Measurements from ENCODE around the gene GLYR1. TPM values are rescaled to one million over a fixed set of nuclear protein-coding genes. Genes with fewer than 3 reads are reported as not detected.
A peak's percentile ranks its signal among the peaks of the same experiment; 100 is the strongest.

Gene GLYR1
- total and polyA plus RNA-seq, 9 of the 15 experiments (the other 6 are each of a cell fraction or from before 2014, with no cell fraction given), result 6.7 to 99.2 (median 60.2) TPM

- no peak for TF ChIP-seq E4F1 (CRISPR knock-in tag; IDR thresholded peaks at IDR 0.05; ENCODE audit: borderline replicate concordance)
- TF ChIP-seq ZBTB11 (CRISPR knock-in tag; IDR thresholded peaks at IDR 0.05), result peak in 1 of 3 experiments; percentile 34; a peak in 1 of 6 replicates
- TF ChIP-seq THRAP3 (IDR thresholded peaks at IDR 0.05; ENCODE audit: borderline replicate concordance), result no peak
- TF ChIP-seq NFE2L1 (tag; IDR thresholded peaks at IDR 0.05; ENCODE audit: borderline replicate concordance, low read depth), result no peak
- no peak for TF ChIP-seq HOXB6 (CRISPR knock-in tag; IDR thresholded peaks at IDR 0.05; ENCODE audit: borderline replicate concordance)
- peak in 1 of 2 experiments; percentile 40; a peak in 1 of 4 replicates for TF ChIP-seq ZNF639 (CRISPR knock-in tag; conservative IDR thresholded peaks at IDR 0.05 in 1 of 2, IDR thresholded peaks at IDR 0.05 in 1 of 2)
- peak; percentile 53 for TF ChIP-seq TAF1 (IDR thresholded peaks at IDR 0.05; ENCODE audit: control insufficient read depth, extremely low read depth, insufficient read depth, low read length, severe bottlenecking)
- no peak for TF ChIP-seq NCOR1 (IDR thresholded peaks at IDR 0.05)
- no peak for TF ChIP-seq MYNN (IDR thresholded peaks at IDR 0.05)
- TF ChIP-seq MYNN (CRISPR knock-in tag; IDR thresholded peaks at IDR 0.05), result no peak
- TF ChIP-seq ZNF239 (CRISPR knock-in tag; IDR thresholded peaks at IDR 0.05), result no peak
- no peak for TF ChIP-seq CHCHD3 (CRISPR knock-in tag; IDR thresholded peaks at IDR 0.05)
- no peak for TF ChIP-seq MXD1 (CRISPR knock-in tag; IDR thresholded peaks at IDR 0.05; ENCODE audit: borderline replicate concordance, poor library complexity, severe bottlenecking)
- peak; percentile 34 for TF ChIP-seq FIP1L1 (IDR thresholded peaks at IDR 0.05; ENCODE audit: low read depth, low read length, poor library complexity, severe bottlenecking)
- TF ChIP-seq RCOR1 (IDR thresholded peaks at IDR 0.05; ENCODE audit: borderline replicate concordance in 1 of 2, low read depth in 2 of 2, low read length in 2 of 2), result peak in 1 of 2 experiments; percentile 16; a peak in 1 of 4 replicates
Measured at GRCh38 chr16:4766875-4767628, 80.0 kb downstream of the GLYR1 start, which contains the start of gene ZNF500 (continued).

All from K562 (cell line).